Right forelimb (tissue), 1 donor: Measurements from ENCODE around the gene GALNT1.

Experiments
- DNase-seq: peaks from one replicate; pipeline ENCODE4 v3.0.0-alpha.2; 2018

Gene GALNT1

GRCh38 chr18:35682281-35682867 lies 100.8 kb downstream of the GALNT1 start:
- no peak for DNase-seq

GRCh38 chr18:35683021-35683420 lies 101.5 kb downstream of the GALNT1 start:
- no peak for DNase-seq

- no peak for DNase-seq
These were observed 107.2 kb downstream of the GALNT1 start for GRCh38 chr18:35688757-35689156.

DNA sequence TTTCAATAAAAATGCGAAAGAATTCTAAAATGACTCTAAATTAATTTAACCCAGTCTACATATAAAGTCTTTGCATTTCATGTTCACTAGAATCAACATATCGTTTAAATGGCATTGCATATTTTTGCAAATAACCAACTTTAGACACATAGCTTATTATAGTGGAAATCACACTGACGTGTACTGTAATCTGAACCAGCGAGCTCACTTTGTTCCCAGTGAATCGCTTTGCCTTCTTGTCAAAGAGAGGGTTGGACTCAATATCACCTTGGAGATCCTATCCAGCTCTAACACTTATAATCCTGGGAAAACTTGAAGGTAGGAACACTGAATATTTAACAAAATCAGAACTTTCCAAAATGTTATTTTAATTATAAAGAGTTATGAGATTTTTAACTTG lies 108.2 kb downstream of the GALNT1 start:
- DNase-seq: no peak

DNA sequence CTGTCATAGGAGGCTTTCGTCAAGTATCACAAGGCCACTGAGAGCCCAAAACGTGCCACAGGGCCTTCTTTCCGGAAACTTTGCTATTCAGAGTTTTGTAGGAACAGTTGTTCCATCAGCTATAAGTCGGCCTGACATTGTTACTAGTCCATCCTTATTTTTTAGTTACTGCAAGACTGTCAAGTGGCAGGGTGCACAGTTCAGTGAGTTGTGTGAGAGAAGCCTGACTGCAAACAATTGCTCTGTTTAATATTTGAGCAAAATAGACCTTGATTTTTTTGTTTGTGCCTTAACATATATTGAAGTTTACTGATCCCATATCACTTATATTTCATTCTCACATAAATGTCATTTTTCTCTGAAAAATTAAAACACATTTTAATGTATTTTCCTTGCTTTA lies 110.1 kb downstream of the GALNT1 start:
- no peak for DNase-seq

- DNase-seq: no peak
These were observed 111.3 kb downstream of the GALNT1 start for GRCh38 chr18:35692866-35693265.

DNA sequence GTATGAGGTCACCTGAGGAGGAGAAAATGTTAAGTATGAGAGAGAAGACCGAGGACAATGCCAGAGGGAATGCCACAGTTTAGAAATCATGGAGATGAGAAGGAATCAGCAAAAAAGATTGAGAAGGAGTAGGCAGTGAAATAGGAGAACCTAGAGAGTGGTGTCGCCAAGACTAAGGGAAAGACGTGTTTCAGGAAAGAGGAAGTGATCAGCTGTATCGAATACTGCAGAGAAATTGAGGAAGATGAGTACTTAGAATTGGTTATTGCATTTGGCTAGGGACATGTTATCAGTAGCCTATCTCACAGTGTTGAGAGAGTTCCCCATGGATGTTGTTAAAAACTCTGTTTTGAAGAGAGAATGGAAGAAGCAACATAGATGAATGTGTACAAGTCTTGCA lies 112.3 kb downstream of the GALNT1 start:
- DNase-seq: no peak

GRCh38 chr18:35694808-35695207 lies 113.3 kb downstream of the GALNT1 start:
- DNase-seq: no peak

DNA sequence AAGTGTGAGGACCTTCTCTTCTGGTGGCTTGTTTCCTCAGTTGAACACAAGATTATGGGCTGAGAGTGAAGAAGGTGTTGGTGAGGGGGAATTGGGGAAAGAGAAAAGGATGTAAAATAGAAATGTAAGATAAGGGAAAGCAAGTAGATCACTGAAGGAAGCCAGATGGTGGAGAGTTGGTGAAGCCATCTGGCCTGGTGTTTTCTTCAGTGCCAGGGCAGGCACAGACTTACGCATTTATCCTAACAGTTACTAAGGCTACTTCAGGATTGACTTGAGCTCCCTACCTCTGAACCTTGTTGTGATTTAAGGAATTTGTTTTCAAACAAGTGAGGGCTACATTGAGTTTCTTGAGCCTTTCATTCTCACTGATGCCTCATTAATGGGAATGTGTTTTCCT lies 113.8 kb downstream of the GALNT1 start:
- no peak for DNase-seq

DNA sequence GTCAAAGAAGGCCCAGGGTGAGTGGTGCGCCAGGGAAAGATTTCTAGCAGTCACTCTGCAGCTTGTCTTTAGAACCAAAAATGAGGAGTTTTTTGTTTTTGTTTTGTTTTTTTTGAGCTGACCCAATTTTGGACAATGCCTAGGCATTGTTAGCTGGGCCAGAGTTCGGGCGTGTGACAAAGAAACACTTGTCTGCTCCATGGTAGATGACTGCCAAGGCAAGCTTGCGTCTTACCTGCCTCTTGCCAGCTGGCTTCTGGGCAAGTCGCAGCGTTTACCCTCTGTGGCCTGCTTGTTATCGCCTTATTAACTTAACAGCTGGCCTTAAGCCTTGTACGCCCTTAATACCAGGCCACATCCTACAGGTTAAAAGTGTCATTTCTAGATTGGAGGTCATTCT lies 114.3 kb downstream of the GALNT1 start:
- DNase-seq: no peak

DNA sequence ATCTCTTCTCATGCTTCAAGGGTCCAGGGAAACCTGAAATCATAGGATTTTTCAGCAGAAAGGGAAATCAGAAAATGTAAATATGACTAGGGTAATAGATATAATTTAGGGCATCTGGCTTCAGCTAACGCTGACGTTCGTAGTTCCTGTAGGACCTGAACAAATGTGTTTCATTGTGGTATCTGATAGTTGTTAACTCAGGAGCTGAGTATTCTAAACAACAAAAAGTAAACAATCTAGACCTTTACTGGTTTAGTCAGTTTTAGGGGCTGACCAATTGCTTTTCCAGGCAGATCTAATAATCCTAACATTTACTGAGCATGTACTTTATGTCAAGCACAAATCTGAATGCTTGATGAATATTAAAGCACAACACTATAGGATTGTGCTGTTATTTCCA lies 114.8 kb downstream of the GALNT1 start:
- no peak for DNase-seq

DNA sequence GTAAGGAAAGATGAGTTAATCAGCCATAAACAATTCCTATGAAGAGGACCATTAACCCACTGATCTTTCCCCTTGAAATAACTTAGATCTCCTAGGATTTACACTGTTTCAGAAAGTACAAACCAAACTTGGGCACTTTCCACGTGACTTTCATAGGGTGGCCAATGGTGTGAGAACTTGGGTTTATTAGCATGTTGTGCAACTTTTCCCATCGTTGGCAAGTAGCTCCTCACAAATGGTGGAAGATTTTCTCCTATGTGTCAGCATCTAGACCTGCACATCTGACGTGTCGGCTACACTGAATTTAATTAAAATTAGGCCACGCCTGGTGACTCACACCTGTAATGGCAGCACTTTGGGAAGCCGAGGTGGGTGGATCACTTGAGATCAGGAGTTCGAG lies 116.3 kb downstream of the GALNT1 start:
- no peak for DNase-seq

DNA sequence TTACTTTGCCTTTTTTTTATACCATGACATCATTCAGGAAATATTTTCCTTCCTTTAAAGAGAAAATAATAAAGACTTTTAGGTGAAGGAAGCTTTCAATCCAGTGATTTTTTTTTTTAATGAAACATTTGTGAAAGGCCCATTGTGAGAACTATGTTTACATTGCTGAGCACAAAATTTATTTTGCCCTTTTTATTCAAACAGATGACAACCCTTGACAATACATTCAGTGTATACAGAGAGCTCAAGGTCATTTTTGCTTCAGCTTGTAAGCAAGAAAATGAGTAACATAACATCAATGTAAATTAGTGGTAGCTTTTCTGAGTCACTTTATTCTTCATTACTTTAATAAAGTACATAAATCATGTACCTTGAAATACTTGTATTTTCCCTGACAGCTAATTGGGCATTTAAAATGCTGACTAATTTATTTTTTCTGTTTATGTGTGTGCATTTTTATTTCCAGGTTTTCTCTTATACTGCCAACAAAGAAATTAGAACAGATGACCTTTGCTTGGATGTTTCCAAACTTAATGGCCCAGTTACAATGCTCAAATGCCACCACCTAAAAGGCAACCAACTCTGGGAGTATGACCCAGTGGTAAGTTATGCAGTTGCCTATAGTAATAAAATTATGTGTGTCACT lies 121.6 kb downstream of the GALNT1 start:
- no peak for DNase-seq

DNA sequence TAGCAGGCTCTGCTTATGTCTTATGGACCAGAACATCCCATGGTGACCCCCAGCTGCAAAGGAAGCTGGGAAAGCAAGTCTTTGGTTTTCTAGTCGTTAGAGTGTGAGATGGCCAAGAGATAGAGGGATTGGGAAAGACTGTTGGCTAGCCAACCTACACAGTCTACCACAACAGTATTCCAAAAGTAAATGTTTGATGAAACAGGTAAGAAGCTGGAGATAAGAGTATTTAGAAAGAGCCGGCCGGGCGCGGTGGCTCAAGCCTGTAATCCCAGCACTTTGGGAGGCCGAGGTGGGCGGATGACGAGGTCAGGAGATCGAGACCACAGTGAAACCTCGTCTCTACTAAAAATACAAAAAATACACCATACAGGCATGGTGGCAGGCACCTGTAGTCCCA lies 124.4 kb downstream of the GALNT1 start:
- no peak for DNase-seq

DNA sequence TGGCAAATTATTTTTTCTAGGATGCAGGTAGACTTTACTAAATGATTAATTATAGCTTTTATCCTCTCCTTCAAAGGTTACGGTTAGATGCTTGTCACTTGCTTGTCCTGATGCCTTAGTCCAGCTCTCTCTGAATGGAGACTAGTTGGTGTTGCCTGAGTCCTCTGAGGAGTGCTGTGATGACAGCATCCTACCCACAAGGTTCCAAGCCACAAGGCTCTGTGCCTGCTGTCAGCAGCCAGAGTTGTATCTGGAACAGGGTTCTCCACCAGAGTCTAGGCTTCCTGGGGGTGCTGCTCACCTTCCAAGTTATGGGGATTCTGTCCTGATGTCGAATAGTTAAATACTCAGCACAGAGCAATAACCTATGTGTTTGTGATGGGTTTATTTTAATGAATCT lies 125.7 kb downstream of the GALNT1 start:
- no peak for DNase-seq

- DNase-seq: no peak
These were observed 126.1 kb downstream of the GALNT1 start for GRCh38 chr18:35707674-35708073.

DNA sequence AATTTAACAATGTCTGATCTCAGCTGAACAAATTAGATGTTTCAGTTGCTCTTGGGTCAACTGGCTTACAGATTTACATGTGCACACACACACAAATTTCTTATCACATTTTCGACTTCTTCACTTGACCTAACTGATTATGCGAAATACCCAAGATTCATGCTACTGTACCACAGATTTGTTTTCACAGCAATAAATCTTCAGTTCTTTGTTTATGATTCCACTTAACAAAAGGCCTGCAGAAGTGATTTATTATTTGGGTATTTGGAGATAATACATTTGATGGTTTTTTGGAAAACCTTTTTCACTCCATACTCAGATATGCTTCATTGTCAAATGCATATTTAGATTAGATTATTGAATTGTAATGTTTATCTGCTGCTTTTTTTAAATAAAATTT lies 129.0 kb downstream of the GALNT1 start:
- no peak for DNase-seq

DNA sequence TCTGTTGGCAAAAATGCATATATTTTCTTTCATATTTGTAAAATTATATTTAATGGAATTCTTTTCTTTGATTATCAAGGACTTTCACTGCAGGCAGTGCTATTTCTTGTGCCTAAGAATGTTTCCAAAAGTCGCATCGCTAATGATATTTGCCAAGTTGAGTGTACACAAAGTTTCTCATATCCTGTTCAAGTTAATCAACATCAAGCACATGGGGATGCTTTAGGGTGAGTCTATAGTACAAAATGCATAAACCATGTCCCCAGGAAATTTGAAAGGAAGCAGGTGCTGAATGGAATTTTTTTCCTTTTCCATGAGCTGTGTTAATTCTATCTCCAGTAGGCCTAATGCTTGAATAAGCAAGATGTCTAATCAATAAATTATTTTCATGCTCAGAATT lies 129.7 kb downstream of the GALNT1 start:
- no peak for DNase-seq

DNA sequence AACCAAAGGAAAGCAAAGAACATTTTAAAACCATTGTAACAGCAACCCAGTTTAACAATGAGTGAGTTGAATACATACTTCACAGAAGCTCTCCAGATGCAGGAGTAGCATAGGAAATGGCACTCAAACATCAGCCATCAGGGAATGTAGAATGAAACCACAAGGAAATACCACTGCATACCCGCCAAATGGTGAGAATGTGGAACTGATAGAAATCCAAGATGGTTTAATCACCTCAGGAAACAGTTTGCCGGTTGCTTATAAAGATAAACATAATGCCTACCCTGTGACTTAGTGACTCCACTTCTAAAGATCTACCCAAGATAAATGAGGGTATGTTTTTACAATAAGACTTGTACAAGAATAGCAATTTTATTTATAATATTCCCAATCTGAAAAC lies 132.0 kb downstream of the GALNT1 start:
- DNase-seq: no peak

- no peak for DNase-seq
These were observed 133.0 kb downstream of the GALNT1 start for GRCh38 chr18:35714539-35714938.

DNA sequence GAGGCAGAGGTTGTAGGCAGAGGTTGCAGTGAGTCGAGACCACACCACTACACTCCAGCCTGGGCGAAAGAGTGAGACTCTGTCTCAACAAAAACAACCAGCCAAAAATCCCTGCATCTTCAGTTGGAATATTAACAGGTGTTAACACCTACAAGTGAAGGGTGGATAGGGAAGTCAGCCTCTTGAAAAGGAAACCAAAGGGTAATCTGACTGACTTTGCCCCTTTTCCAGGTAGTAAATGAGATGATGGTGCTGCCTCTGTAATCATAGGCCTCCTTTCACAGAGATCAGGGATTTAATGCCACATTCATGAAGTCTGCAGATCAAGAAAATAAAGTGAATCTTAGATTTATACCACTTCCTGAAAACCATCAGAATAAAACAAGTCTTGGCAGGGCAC lies 133.6 kb downstream of the GALNT1 start:
- no peak for DNase-seq

GRCh38 chr18:35716169-35716831 lies 134.8 kb downstream of the GALNT1 start:
- DNase-seq: no peak

GRCh38 chr18:35717182-35717581 lies 135.6 kb downstream of the GALNT1 start:
- DNase-seq: no peak

GRCh38 chr18:35721431-35722081 lies 140.0 kb downstream of the GALNT1 start:
- no peak for DNase-seq
